ENCODE results near the gene SLC17A3. TPM values are rescaled to one million over a fixed set of nuclear protein-coding genes. Genes with fewer than 3 reads are reported as not detected.

The SLC17A3 gene
- total and polyA plus RNA-seq, 2 donors (not counting 3 experiments of a cell fraction or from before 2014, with no cell fraction given) = not detected

DNA sequence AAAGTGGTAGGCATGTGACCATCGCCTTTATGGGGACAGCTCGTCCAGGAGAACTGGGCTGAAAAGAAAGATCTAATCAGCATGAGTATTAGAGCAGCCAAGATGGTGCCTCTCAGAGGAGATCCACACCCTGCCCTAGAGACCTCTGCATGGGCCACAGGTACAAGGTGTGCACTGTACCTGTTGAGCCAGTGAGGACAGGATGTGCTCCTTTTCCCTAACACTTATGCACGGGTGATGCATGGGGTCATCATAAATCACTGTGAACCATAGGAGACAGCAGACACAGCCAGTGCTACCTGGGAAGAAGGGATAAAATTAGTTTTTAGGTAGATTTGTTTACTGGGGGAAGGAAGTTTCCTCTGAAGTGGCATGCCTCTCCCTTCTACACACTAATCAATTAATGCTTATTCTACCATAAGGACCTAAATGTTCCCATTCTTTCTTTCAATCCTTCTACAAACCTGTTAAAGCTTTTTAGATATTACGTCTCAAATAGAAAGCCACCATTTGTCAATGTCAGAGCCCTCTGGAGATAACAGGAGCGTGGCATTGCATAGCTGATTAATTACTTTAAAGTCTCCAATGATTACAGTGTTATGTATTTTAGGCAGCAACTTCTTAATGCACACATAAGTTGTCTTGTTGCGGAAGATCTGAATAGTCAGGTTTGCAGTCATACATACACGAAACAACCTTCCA is 42.9 kb upstream of the SLC17A3 start:
- Histone ChIP-seq H3K9me1 (replicated peaks; ENCODE audit: control insufficient read depth, extremely low read depth, insufficient read depth, low read length) (no peaks in the 10 kb centered on the region), H3K9ac (replicated peaks; ENCODE audit: extremely low read depth, insufficient read depth, low read length) (no peak overlapping the region), H2AFZ (ENCODE audit: low read depth, low read length) (no peak overlapping the region), H3K4me1 (ENCODE audit: control insufficient read depth, extremely low read depth, insufficient read depth, low read length) (no peaks in the 10 kb centered on the region), H3K4me2 (ENCODE audit: insufficient read depth, low read length) (no peak overlapping the region), H3K79me2 (ENCODE audit: control insufficient read depth, insufficient read depth, low read length) (no peaks in the 10 kb centered on the region), H3K9me3 (replicated peaks; ENCODE audit: control insufficient read depth, insufficient read depth, low read length) (no peaks in the 10 kb centered on the region), H3K27ac (ENCODE audit: insufficient read depth, low read depth, low read length) (no peak overlapping the region), H3K27me3 (ENCODE audit: control insufficient read depth in 2 of 2, insufficient read depth in 2 of 2, low read length in 2 of 2) (peaks cover 0 to 2% of the 10 kb centered on the region in 2 experiments), H4K20me1 (replicated peaks; ENCODE audit: control insufficient read depth, extremely low read depth, insufficient read depth, low read length) (no peaks in the 10 kb centered on the region), H3K36me3 (ENCODE audit: control insufficient read depth in 2 of 2, extremely low read depth in 1 of 2, insufficient read depth in 2 of 2, low read length in 2 of 2) (no peaks in the 10 kb centered on the region), H3K4me3 (replicated peaks in 1 of 3; ENCODE audit: insufficient read depth in 1 of 3, low read depth in 1 of 3, low read length in 3 of 3) (no peak overlapping the region)
- FAIRE-seq = no peak
- dilution Hi-C loops (cut with MboI; ENCODE audit: extremely low pct_ligation_motif_present, low sequenced_read_pairs) = no loop called here
- no TSS peak for BruUV-seq (replicated peaks)
- DNase-seq (ENCODE audit: low read depth, low spot score) = no peak
- CTCF ChIA-PET = no interaction called here
- TF ChIP-seq FOS (IDR thresholded peaks at IDR 0.05; ENCODE audit: borderline replicate concordance, insufficient read depth, low read length) (no peak), POLR2A (IDR thresholded peaks at IDR 0.05; ENCODE audit: low read depth, low read length) (no peak)
- TF ChIP-seq, protein P1, sequence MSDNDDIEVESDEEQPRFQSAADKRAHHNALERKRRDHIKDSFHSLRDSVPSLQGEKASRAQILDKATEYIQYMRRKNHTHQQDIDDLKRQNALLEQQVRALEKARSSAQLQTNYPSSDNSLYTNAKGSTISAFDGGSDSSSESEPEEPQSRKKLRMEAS (IDR thresholded peaks at IDR 0.05; ENCODE audit: insufficient read depth, insufficient read length) = no peak
- POLR2A ChIA-PET = no interaction called here
- intact Hi-C loops (cut with micrococcal nuclease) = no loop called here

DNA sequence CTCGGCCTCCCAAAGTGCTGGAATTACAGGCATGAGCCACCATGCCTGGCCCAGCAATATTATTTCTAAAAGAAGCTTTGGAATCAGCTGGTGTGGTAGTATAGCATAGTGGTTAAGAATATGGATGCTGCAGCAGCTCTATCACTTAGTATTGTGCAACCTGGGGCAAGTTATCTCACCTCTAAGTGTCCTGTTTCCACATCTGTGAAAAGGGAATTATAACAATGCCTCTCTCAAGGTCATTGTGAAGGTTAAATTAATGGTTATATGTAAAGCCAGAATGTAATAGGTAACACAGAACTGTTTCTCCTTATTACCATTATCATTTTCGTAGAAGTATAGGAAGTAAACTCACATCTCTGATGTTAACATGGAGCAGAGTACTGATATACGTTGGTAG is 42.3 kb upstream of the SLC17A3 start:
- no TSS peak for BruUV-seq (replicated peaks)
- Histone ChIP-seq H3K4me1 (ENCODE audit: control insufficient read depth, extremely low read depth, insufficient read depth, low read length) (no peaks in the 10 kb centered on the region), H2AFZ (ENCODE audit: low read depth, low read length) (no peak overlapping the region), H3K4me3 (replicated peaks in 1 of 3; ENCODE audit: insufficient read depth in 1 of 3, low read depth in 1 of 3, low read length in 3 of 3) (no peak overlapping the region), H3K9ac (replicated peaks; ENCODE audit: extremely low read depth, insufficient read depth, low read length) (no peak overlapping the region), H3K27me3 (ENCODE audit: control insufficient read depth in 2 of 2, insufficient read depth in 2 of 2, low read length in 2 of 2) (peaks cover 0 to 2% of the 10 kb centered on the region in 2 experiments), H3K9me3 (replicated peaks; ENCODE audit: control insufficient read depth, insufficient read depth, low read length) (no peaks in the 10 kb centered on the region), H3K9me1 (replicated peaks; ENCODE audit: control insufficient read depth, extremely low read depth, insufficient read depth, low read length) (no peaks in the 10 kb centered on the region), H3K27ac (ENCODE audit: insufficient read depth, low read depth, low read length) (no peak overlapping the region), H3K36me3 (ENCODE audit: control insufficient read depth in 2 of 2, extremely low read depth in 1 of 2, insufficient read depth in 2 of 2, low read length in 2 of 2) (no peaks in the 10 kb centered on the region), H3K4me2 (ENCODE audit: insufficient read depth, low read length) (no peak overlapping the region), H4K20me1 (replicated peaks; ENCODE audit: control insufficient read depth, extremely low read depth, insufficient read depth, low read length) (no peaks in the 10 kb centered on the region), H3K79me2 (ENCODE audit: control insufficient read depth, insufficient read depth, low read length) (no peaks in the 10 kb centered on the region)
- intact Hi-C loops (cut with micrococcal nuclease) = no loop called here
- FAIRE-seq (no peak), DNase-seq (ENCODE audit: low read depth, low spot score) (no peak)
- ChIA-PET POLR2A (no interaction called here), CTCF (no interaction called here)
- TF ChIP-seq MYC (IDR thresholded peaks at IDR 0.05; ENCODE audit: low read depth, low read length) (no peak), GATA2 (IDR thresholded peaks at IDR 0.05; ENCODE audit: insufficient read depth, insufficient read length, low read depth, low read length) (no peak), EZH2 (IDR thresholded peaks at IDR 0.05; ENCODE audit: borderline replicate concordance, low read depth, low read length, severe bottlenecking) (no peak), POLR2AphosphoS5 (IDR thresholded peaks at IDR 0.05; ENCODE audit: insufficient read depth, low read depth, low read length) (no peak), JUN (IDR thresholded peaks at IDR 0.05; ENCODE audit: borderline replicate concordance, insufficient read depth, insufficient read length, low read depth) (no peak), FOS (IDR thresholded peaks at IDR 0.05; ENCODE audit: borderline replicate concordance, insufficient read depth, low read length) (no peak), POLR2A (IDR thresholded peaks at IDR 0.05; ENCODE audit: low read depth, low read length) (no peak)
- TF ChIP-seq, protein P1 (IDR thresholded peaks at IDR 0.05; ENCODE audit: insufficient read depth, insufficient read length) = no peak
- TF ChIP-seq, protein P2, sequence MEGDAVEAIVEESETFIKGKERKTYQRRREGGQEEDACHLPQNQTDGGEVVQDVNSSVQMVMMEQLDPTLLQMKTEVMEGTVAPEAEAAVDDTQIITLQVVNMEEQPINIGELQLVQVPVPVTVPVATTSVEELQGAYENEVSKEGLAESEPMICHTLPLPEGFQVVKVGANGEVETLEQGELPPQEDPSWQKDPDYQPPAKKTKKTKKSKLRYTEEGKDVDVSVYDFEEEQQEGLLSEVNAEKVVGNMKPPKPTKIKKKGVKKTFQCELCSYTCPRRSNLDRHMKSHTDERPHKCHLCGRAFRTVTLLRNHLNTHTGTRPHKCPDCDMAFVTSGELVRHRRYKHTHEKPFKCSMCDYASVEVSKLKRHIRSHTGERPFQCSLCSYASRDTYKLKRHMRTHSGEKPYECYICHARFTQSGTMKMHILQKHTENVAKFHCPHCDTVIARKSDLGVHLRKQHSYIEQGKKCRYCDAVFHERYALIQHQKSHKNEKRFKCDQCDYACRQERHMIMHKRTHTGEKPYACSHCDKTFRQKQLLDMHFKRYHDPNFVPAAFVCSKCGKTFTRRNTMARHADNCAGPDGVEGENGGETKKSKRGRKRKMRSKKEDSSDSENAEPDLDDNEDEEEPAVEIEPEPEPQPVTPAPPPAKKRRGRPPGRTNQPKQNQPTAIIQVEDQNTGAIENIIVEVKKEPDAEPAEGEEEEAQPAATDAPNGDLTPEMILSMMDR (IDR thresholded peaks at IDR 0.05; ENCODE audit: extremely low read depth in 1 of 2, insufficient read depth in 1 of 2, low read depth in 1 of 2, low read length in 2 of 2) = no peak
- dilution Hi-C loops (cut with MboI; ENCODE audit: extremely low pct_ligation_motif_present, low sequenced_read_pairs) = no loop called here
